ENCODE results near the gene PIBF1. TPM values are rescaled to one million over a fixed set of nuclear protein-coding genes. Genes with fewer than 3 reads are reported as not detected.
"Not testable (repeated sequence)": the region's sequence is repeated elsewhere in the genome, so short reads cannot be mapped to it uniquely, and the experiment has no call there.

The PIBF1 gene
- total RNA-seq, 1 donor from 2014 or later, result 32.7 TPM

DNA sequence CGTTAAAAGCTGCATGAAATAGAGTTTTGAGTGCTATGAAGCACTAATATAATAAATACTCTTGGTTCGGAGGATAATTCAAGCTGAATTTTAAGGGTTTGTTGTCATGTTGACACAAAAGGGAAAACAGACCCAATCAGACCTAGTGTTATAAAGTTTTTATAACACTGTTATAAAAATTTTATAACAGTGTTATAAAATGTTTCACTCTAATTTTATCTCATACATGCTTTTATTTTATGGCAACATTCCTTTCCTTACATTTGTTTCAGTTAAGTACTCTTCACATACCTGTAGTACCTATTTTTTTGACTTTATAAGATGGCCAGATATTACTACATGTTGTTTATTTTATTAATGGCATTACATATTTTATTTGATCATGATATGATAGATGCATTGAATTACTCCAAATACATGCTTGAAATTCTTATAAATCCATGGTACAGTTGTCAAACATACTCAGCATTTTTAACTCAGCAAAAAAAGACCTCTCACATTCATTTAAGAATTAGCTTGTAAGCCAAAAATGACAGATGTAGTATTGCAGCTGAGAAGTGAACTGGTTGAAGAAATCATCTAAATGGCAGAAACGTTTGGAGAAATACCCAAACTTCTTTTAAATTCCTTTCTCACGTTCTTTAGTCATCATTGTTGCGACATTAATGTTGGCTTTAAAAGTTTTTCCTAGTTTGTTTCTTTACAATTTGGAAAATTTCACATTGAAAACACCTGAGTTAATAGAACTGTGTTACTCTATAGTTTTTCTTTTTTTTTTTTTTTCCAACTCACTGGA lies 104.5 kb downstream of the PIBF1 start:
- ChIA-PET POLR2A (no interaction called here), CTCF (no interaction called here)
- intact Hi-C loops (cut with micrococcal nuclease), result no loop called here
- Mint-ChIP-seq H3K4me3 (no peak overlapping the region), H3K4me1 (no peaks in the 10 kb centered on the region), H3K36me3 (ENCODE audit: low read depth) (peaks cover 34% of the 10 kb centered on the region), H3K9me3 (peaks cover 5% of the 10 kb centered on the region), H3K27ac (no peak overlapping the region), H3K27me3 (no peaks in the 10 kb centered on the region)
- TF ChIP-seq, protein P1, sequence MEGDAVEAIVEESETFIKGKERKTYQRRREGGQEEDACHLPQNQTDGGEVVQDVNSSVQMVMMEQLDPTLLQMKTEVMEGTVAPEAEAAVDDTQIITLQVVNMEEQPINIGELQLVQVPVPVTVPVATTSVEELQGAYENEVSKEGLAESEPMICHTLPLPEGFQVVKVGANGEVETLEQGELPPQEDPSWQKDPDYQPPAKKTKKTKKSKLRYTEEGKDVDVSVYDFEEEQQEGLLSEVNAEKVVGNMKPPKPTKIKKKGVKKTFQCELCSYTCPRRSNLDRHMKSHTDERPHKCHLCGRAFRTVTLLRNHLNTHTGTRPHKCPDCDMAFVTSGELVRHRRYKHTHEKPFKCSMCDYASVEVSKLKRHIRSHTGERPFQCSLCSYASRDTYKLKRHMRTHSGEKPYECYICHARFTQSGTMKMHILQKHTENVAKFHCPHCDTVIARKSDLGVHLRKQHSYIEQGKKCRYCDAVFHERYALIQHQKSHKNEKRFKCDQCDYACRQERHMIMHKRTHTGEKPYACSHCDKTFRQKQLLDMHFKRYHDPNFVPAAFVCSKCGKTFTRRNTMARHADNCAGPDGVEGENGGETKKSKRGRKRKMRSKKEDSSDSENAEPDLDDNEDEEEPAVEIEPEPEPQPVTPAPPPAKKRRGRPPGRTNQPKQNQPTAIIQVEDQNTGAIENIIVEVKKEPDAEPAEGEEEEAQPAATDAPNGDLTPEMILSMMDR (IDR thresholded peaks at IDR 0.05), result no peak
- DNase-seq, result no peak
- ATAC-seq (ENCODE audit: low read depth), result no peak

DNA sequence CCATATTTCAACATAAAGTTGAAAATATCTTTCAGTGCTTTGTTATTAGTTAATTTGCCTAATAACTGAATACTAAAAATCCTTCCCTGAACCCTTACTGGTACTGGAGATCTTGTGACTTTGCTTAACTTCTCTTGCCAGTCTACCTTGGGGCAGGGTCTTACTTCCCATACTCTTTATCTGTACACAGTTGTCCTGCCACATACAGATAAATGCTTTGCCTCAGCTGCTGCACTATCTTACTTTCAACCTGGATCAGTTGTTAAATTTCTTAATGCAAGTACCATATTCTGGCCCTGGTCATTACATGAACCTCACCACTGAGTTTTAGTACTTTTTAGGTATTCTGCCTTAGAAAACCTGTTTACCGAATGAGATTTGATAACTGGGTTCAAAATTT lies 107.6 kb downstream of the PIBF1 start:
- Mint-ChIP-seq H3K27me3 (no peaks in the 10 kb centered on the region), H3K36me3 (ENCODE audit: low read depth) (peaks cover 30% of the 10 kb centered on the region), H3K4me1 (no peaks in the 10 kb centered on the region), H3K27ac (no peak overlapping the region), H3K4me3 (no peak overlapping the region), H3K9me3 (no peaks in the 10 kb centered on the region)
- DNase-seq, result no peak
- TF ChIP-seq, protein P1 (IDR thresholded peaks at IDR 0.05), result no peak
- no peak for ATAC-seq (ENCODE audit: low read depth)
- ChIA-PET CTCF (no interaction called here), POLR2A (no interaction called here)
- intact Hi-C loops (cut with micrococcal nuclease), result no loop called here

DNA sequence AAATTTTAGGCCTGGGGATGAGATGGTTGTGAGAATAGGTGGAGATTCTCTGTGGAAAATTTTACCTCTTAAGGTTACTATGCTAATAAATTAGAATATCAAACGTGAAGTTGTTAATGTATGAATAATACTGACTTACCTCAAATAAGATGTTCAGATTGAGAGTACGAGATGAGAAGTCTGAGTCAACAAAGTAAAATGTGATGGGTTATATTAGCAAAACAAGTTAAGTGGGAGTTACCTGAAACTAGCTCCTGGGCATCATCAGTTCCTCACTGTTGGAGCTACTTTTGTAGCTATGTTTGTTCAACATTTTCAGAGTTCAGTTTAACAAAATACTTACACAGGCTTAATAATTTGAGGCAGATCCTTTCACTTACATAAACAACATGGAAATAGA lies 108.6 kb downstream of the PIBF1 start:
- Mint-ChIP-seq H3K4me3 (no peak overlapping the region), H3K27me3 (no peaks in the 10 kb centered on the region), H3K9me3 (no peaks in the 10 kb centered on the region), H3K36me3 (ENCODE audit: low read depth) (peaks cover 29% of the 10 kb centered on the region), H3K27ac (no peak overlapping the region), H3K4me1 (no peaks in the 10 kb centered on the region)
- CTCF ChIA-PET, result no interaction called here
- intact Hi-C loops (cut with micrococcal nuclease), result no loop called here
- POLR2A ChIA-PET, result no interaction called here
- DNase-seq, result no peak
- ATAC-seq (ENCODE audit: low read depth), result no peak
- TF ChIP-seq, protein P1 (IDR thresholded peaks at IDR 0.05), result no peak

DNA sequence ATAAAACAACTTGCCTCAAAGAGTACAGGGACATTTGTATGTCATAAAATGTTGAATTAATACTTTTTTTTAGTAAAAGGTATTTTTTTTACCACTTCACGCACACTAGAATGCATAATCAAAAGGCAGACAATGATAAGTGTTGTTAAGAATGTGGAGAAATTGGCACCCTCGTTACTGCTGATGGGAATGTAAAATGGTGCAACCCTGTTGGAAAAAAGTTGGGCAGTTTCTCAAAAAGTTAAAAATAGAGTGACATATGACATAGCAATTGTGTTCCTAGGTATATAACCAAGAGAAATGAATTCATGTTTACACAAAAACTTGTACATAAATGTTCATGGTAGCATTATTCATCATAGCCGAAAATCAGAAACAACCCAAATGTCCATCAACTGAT lies 109.5 kb downstream of the PIBF1 start:
- H3K9me3 Mint-ChIP-seq, result peaks cover 2% of the 10 kb centered on the region
- H3K4me1 Mint-ChIP-seq, result no peaks in the 10 kb centered on the region
- no peaks in the 10 kb centered on the region for H3K27me3 Mint-ChIP-seq
- TF ChIP-seq, protein P1 (IDR thresholded peaks at IDR 0.05), result no peak
- H3K27ac Mint-ChIP-seq, result no peak overlapping the region
- POLR2A ChIA-PET, result no interaction called here
- no peak overlapping the region for H3K4me3 Mint-ChIP-seq
- DNase-seq (no peak), ATAC-seq (ENCODE audit: low read depth) (no peak)
- peaks cover 34% of the 10 kb centered on the region for H3K36me3 Mint-ChIP-seq (ENCODE audit: low read depth)
- intact Hi-C loops (cut with micrococcal nuclease), result no loop called here
- CTCF ChIA-PET, result no interaction called here

DNA sequence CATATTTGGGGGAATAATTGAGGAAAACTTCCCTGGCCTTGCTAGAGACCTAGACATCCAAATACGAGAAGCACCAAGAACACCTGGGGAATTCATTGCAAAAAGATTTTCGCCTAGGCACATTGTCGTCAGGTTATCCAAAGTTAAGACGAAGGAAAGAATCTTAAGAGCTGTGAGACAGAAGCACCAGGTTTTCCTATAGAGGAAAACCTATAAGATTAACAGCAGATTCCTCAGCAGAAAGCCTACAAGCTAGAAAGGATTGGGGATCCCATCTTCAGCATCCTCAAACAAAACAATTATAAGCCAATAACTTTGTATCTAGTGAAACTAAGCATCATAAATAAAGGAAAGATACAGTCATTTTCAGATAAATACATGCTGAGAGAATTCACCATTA lies 114.9 kb downstream of the PIBF1 start:
- Mint-ChIP-seq H3K9me3 (peaks cover 9% of the 10 kb centered on the region), H3K27ac (no peak overlapping the region)
- CTCF ChIA-PET, result no interaction called here

DNA sequence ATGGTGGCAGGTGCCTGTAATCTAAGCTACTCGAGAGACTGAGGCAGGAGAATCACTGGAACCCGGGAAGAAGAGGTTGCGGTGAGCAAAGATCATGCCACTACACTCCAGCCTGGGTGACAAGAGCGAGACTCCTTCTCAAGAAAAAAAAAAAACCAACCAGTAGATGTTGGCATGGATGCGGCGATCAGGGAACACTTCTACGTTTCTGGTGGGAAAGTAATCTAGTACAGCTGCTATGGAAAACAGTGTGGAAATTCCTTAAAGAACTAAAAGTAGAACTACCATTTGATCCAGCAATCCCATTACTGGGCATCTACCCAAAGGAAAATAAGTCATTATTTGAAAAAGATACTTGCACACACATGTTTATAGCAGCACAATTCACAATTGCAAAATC lies 119.6 kb downstream of the PIBF1 start:
- POLR2A ChIA-PET; H3K9me3 Mint-ChIP-seq; H3K27ac Mint-ChIP-seq; H3K27me3 Mint-ChIP-seq; H3K4me1 Mint-ChIP-seq; DNase-seq; ATAC-seq (ENCODE audit: low read depth); H3K36me3 Mint-ChIP-seq (ENCODE audit: low read depth); intact Hi-C loops (cut with micrococcal nuclease); H3K4me3 Mint-ChIP-seq; CTCF ChIA-PET: not testable (repeated sequence)

More for the DNA sequence above, 114.9 kb downstream of the PIBF1 start:
- no peak for ATAC-seq (ENCODE audit: low read depth)
- H3K4me3 Mint-ChIP-seq, result no peak overlapping the region
- H3K27me3 Mint-ChIP-seq, result no peaks in the 10 kb centered on the region
- peaks cover 27% of the 10 kb centered on the region for H3K36me3 Mint-ChIP-seq (ENCODE audit: low read depth)
- TF ChIP-seq, protein P1 (IDR thresholded peaks at IDR 0.05), result no peak
- POLR2A ChIA-PET, result no interaction called here
- DNase-seq, result no peak
- intact Hi-C loops (cut with micrococcal nuclease), result no loop called here
- H3K4me1 Mint-ChIP-seq, result no peaks in the 10 kb centered on the region

Measured in activated B cell treated with CpG ODN at 0.5 μM for 24 hours (primary cell).